ENCODE results near the gene IP6K3.

GRCh38 chr6:33730611-33731010 is 16.1 kb downstream of the IP6K3 start:
- no peak for TF ChIP-seq CTCF (IDR thresholded peaks at IDR 0.05; ENCODE audit: insufficient read depth, low read length)
- TF ChIP-seq POLR2AphosphoS5 (IDR thresholded peaks at IDR 0.05; ENCODE audit: low read depth), result no peak
- TF ChIP-seq REST (IDR thresholded peaks at IDR 0.05; ENCODE audit: insufficient replicate concordance, low read depth), result no peak
- no peak for TF ChIP-seq GABPA (IDR thresholded peaks at IDR 0.05; ENCODE audit: low read depth)

Data from HL-60 (cell line).